ENCODE results near the gene HOXB3. TPM values are rescaled to one million over a fixed set of nuclear protein-coding genes. Genes with fewer than 3 reads are reported as not detected.

Gene HOXB3
- total and polyA plus RNA-seq, 2 of the 13 experiments (the other 11 are each of a cell fraction or from before 2014, with no cell fraction given), result not detected

DNA sequence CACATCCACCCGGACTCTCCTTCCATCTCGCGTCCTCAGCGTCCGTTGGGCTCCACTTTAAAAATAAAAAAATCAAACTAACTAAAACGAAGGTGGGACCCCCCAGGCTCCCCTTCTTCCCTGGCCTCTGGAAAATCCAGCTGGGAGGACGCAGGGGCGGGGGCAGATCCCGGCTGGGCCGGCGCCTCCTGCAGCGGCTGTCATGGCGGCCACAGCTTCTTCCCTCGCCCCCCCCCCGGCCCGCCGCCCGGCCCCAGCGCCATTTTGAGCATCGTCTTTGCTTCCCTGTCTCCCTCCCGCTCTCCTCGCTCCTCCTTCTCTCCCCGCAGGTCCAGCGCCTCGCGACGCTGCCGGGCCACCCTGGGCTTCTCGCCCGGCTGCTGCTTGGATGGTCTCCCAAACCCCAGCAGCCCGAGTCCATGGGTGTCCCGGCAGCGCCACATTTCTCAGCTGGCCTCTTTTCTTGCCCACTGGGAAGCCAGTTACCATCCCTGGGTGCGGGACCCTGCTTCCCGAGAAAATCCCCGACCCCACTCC lies 48.4 kb downstream of the HOXB3 start:
- BruUV-seq (replicated peaks), result no TSS peak
- Histone ChIP-seq H3K9ac (ENCODE audit: insufficient read depth, low read depth, low read length) (no peak overlapping the region), H3K4me1 (ENCODE audit: insufficient read depth, low read length) (no peaks in the 10 kb centered on the region), H2AFZ (ENCODE audit: low read length) (no peak overlapping the region), H3K27ac (ENCODE audit: extremely low read length, insufficient read depth, low read length) (no peak overlapping the region), H4K20me1 (ENCODE audit: insufficient read depth, low read length) (no peaks in the 10 kb centered on the region), H3K79me2 (ENCODE audit: insufficient read depth, low read length) (no peaks in the 10 kb centered on the region), H3K9me3 (ENCODE audit: low read length) (no peaks in the 10 kb centered on the region), H3K27me3 (ENCODE audit: control insufficient read depth in 1 of 2, insufficient read depth in 2 of 2, low read length in 2 of 2) (peaks cover 8 to 79% of the 10 kb centered on the region in 2 experiments), H3K4me2 (ENCODE audit: low read depth, low read length) (no peak overlapping the region), H3K4me3 (replicated peaks in 1 of 3; ENCODE audit: insufficient read depth in 1 of 3, low read depth in 2 of 3, low read length in 3 of 3) (no peak overlapping the region), H3K36me3 (replicated peaks in 1 of 2; ENCODE audit: control insufficient read depth in 1 of 2, insufficient read depth in 2 of 2, low read length in 2 of 2) (no peaks in the 10 kb centered on the region)
- 40% methylated on average over 35 of the region's 36 CpGs for WGBS (ENCODE audit: low lambda C conversion rate)
- ChIA-PET CTCF (ENCODE audit: low intra/inter-chr PET ratio, low total read pairs) (no interaction called here), POLR2A (no interaction called here)
- ATAC-seq (no peak), FAIRE-seq (no peak), DNase-seq (ENCODE audit: low spot score) (no peak)
- in situ Hi-C loops (cut with HindIII; ENCODE audit: extremely low pct_ligation_motif_present, low pct_unique_long_range_greater_than_20kb), result no loop called here
- intact Hi-C loops (cut with micrococcal nuclease; ENCODE audit: unreplicated experiment), result no loop called here
- TF ChIP-seq, protein P1, sequence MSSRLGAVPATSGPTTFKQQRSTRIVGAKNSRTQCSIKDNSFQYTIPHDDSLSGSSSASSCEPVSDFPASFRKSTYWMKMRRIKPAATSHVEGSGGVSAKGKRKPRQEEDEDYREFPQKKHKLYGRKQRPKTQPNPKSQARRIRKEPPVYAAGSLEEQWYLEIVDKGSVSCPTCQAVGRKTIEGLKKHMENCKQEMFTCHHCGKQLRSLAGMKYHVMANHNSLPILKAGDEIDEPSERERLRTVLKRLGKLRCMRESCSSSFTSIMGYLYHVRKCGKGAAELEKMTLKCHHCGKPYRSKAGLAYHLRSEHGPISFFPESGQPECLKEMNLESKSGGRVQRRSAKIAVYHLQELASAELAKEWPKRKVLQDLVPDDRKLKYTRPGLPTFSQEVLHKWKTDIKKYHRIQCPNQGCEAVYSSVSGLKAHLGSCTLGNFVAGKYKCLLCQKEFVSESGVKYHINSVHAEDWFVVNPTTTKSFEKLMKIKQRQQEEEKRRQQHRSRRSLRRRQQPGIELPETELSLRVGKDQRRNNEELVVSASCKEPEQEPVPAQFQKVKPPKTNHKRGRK (CRISPR knock-in tag; IDR thresholded peaks at IDR 0.05), result no peak
- no peak for TF ChIP-seq NFAT5 (CRISPR knock-in tag; IDR thresholded peaks at IDR 0.05)
- TF ChIP-seq, protein P2, sequence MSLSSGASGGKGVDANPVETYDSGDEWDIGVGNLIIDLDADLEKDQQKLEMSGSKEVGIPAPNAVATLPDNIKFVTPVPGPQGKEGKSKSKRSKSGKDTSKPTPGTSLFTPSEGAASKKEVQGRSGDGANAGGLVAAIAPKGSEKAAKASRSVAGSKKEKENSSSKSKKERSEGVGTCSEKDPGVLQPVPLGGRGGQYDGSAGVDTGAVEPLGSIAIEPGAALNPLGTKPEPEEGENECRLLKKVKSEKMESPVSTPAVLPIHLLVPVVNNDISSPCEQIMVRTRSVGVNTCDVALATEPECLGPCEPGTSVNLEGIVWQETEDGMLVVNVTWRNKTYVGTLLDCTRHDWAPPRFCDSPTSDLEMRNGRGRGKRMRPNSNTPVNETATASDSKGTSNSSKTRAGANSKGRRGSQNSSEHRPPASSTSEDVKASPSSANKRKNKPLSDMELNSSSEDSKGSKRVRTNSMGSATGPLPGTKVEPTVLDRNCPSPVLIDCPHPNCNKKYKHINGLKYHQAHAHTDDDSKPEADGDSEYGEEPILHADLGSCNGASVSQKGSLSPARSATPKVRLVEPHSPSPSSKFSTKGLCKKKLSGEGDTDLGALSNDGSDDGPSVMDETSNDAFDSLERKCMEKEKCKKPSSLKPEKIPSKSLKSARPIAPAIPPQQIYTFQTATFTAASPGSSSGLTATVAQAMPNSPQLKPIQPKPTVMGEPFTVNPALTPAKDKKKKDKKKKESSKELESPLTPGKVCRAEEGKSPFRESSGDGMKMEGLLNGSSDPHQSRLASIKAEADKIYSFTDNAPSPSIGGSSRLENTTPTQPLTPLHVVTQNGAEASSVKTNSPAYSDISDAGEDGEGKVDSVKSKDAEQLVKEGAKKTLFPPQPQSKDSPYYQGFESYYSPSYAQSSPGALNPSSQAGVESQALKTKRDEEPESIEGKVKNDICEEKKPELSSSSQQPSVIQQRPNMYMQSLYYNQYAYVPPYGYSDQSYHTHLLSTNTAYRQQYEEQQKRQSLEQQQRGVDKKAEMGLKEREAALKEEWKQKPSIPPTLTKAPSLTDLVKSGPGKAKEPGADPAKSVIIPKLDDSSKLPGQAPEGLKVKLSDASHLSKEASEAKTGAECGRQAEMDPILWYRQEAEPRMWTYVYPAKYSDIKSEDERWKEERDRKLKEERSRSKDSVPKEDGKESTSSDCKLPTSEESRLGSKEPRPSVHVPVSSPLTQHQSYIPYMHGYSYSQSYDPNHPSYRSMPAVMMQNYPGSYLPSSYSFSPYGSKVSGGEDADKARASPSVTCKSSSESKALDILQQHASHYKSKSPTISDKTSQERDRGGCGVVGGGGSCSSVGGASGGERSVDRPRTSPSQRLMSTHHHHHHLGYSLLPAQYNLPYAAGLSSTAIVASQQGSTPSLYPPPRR (CRISPR knock-in tag; IDR thresholded peaks at IDR 0.05; ENCODE audit: borderline replicate concordance), result no peak
- no peak for TF ChIP-seq SKI (IDR thresholded peaks at IDR 0.05; ENCODE audit: partially characterized antibody)
- no peak for TF ChIP-seq ETV5 (CRISPR knock-in tag; IDR thresholded peaks at IDR 0.05; ENCODE audit: borderline replicate concordance)
- TF ChIP-seq ARID4A (CRISPR knock-in tag; IDR thresholded peaks at IDR 0.05; ENCODE audit: borderline replicate concordance), result no peak
